Stimulated activated CD4-positive, alpha-beta T cell treated with anti-CD3 and anti-CD28 coated beads, TNF-alpha, amount 100 ng/mL, for 1 hour (primary cell): ENCODE data around the gene KDM5B.
"Not testable (repeated sequence)": the region's sequence is repeated elsewhere in the genome, so short reads cannot be mapped to it uniquely, and the experiment has no call there.

ENCODE experiments used
- DNase-seq, 3 donors: peaks; one replicate each; pipeline ENCODE4 v3.0.0-alpha.2; 2020; ENCODE audit warnings: low read depth in 3 of 3, low spot score in 1 of 3

The KDM5B gene

DNA sequence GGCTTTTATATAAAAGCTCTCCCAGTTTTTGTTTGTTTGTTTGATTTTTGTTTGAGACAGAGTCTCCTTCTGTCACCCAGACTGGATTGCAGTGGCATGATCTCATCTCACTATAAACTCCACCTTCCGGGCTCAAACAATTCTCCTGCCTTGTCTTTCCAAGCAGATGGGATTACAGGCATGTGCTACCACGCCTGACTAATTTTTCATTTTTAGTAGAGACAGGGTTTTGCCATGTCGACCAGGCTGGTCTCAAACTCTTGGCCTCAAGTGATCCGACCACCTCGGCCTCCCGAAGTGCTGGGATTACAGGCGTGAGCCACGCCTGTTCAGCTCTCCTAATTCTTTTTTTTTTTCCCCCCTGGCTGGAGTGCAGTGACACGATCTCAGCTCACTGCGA, 6.9 kb upstream of the KDM5B start:
- DNase-seq = no peak

DNA sequence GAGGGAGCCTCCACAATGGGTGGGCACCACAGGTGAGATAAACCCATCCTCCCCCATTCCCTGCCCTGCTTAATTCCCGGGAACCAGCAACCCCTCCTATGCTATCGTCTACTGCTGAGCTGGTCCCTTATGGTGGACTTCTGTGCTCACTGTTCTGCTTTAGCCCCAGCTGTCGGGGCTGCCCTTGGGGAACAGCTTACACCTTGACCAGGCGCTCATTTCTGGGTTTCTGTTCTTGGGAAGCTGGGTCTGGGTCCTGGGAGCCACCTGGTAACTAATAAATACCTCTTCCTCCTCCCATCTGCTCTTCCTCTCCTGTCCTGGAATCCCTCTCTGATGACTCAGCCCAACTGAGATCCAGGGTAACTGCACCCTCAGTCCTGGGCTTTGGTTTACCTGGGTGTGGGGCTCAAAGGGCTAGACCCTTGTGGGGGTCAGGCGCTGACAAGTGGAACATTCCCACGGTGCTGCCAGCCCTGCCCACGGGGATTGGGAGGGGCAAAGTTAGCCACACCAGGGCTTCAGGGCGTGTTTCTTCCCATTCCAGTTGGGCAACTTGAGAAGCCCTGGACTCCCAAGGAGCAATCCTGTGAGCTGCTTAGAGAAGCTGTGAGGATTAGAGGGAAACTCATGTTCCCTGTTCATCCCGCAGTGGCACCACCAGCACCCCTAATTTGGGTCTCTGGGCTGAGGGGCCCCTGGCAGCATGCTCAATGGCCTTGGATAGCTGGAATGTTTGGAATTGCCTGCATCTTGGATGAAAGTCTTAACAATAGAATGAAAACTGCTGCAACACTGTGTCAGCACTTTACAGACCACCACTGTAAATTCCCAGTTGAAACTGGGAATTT, 4.2 kb upstream of the KDM5B start:
- no peak for DNase-seq

DNA sequence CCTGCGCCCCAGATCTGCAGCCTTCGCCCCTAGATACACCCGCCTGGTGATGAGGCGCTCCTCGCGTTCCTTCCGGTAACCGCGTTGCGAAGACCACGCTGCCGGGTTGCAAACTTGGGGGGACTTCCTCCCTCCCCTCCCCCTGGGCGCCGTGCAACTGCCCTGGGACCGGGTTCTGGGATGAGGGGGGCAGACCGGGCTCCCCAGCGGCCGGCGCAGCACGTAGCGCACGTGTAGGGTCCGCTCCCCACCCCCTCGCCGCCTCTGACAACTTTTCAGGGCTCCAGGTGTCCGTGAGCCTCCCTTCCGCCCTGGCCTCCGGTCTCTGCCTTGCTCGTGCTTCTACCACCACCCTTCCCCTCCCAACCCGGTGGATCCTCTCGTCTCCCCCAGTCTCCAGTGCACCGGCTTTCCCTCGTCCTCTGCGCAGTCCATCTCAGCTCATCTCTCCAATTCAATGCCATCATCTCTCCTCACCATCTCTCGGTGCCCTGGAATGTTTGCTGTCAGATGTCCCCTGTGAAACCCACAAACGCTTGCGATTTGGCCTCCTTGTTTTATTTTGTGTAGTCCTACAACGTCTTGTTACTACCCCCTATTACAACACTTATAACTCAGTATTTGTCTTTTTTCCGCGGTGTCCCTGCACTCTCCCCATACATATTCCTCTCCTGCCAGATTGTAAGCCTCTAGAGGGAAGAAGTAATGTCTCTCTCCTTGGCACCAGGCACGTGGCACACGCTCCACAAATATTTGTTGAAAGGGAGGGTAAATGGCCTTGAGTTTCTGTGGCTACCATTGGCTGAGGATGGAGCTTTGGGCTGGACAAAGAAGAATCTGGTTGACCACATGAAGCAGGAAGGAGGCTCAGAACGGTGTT, 3.3 kb upstream of the KDM5B start:
- no peak for DNase-seq

DNA sequence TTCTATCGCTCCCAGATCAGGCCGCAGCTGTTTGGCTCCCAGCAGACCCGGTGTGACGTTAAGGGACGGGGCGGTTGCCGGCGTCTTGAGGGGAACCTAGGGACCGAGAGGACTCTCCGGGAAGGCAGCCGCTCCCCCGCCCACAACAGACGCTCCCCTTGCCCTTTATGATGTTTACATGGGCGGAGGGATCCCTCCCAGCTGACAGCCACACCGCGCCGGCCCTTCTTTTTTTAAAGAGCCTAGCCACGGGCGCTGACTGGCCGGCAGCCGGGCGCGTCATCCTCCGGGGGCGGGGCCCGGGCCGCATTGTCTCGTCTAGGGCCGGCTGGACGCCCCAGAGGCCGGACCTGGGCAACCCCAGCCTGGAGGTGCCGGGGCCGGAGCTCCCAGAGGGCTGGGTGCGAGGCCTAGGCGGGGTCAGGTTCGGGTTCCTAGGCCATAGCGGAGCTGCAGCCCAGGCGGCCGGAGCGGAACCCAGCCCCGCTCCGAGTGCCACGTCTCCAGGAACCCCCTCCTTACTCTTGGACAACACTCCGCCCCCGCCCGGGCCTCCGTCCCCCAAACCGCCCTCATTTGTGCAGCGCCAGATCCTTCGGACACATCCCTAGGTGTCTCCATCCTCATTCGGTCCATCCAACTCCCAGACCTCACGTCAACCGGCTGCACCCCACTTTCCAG, 2.5 kb upstream of the KDM5B start, which contains the start of gene PCAT6:
Gene PCAT6, plus strand, starts transcription at position 340 of the 681 bp plus-strand sequence.
- peak; percentile 55 to 72 (median 68) for DNase-seq

DNA sequence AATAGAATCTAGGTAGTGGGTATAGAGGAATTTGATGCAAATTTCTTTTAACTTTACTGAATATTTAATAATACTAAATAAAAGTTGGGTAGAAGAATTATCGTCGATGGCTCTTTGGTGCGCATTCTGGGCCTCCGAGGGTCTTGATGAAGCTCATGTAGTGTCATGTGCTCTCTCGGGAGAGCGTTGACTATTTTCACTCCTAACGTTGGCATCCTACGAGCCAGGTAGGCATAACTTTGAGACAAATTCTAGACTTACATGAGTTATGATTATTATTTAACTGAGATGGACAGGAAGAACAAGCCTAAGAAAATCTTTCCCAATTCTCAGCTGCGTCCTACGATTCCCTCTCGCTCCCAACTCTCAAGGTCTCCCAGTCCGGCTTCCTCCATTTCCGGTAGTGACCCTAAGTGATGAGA, 2.0 kb upstream of the KDM5B start:
- no peak for DNase-seq

DNA sequence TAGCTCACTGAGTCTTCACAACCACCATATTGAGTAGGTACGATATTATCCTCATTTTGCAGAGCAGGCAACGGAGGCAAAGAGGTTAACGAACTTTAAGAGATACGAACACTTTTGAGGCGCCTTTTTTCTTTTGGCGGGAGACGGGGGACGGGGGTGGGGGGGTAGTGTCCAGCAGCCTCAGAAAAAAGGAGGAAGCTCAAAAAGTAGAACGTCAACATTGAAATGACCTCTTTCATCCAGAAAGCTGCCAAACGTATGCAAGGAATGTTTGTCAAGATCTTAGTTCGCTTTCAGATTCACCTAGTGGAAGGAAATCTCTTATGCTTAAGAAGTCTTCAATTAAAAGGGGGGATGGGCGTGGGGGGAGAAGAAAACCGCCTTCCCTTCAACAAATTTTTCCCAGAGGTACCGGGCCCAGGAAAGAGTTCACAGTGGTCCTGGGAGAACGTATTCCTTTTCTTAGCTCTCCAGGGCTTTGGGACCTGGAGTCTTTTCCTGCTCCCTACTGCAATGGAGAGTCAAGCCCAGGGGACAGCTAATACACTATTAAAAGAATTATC, 1.5 kb upstream of the KDM5B start:
- DNase-seq = no peak

DNA sequence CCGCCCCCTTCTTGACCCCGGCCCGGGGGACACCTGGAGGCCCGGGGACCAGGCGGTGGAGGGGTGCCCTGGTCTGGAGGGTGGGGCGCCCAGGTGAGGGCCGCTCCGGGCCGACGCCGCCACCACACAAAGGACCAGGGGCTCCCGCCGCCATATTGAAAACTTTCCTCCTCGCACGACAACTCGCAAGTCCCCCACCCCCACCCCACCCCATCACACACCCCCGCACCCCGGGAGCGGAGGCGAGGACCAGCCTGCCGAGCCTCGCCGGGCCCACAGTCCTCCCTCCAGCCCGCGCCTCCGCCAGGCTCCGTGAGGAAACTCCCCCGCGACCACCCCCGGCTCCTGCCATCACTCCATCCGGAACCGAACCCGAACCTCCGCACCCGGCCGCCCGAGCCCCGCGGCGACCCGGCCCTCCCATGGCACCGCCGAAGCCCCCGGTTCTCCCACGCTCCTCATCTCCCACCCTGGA, 733 bp downstream of the KDM5B start:
- peak in 1 of 3 donors; percentile 33 for DNase-seq

DNA sequence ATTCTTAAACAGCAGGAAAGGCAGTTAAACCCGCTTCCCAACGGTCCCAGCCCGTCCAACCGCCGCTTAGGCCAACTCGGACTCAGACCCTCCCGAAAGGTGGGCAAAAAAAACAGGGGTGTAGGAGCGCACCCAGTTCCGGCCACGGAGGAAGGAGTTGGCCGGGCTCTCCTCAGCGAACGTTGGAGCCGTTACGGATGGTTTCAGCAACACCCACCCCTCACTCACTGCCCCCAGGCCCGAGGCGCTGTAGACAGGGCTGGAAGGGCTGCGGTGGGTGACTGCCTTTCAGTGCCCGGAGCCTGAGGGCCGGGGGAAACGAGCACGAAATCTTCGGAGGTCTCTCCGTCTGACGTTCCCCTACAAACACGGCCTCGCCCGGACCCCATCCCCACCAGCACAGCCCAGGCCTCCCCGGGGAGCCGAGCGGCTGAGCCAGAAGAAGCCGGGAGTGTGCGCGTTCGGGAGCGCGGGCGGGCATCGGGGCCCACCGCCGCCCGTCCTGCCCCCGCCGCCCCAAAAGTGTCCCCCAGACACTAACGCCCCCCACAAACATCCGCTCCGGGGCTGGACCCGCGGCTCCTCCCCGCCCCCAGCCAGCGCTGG, 1.3 kb downstream of the KDM5B start:
- peak in 1 of 3 donors; percentile 12 for DNase-seq

DNA sequence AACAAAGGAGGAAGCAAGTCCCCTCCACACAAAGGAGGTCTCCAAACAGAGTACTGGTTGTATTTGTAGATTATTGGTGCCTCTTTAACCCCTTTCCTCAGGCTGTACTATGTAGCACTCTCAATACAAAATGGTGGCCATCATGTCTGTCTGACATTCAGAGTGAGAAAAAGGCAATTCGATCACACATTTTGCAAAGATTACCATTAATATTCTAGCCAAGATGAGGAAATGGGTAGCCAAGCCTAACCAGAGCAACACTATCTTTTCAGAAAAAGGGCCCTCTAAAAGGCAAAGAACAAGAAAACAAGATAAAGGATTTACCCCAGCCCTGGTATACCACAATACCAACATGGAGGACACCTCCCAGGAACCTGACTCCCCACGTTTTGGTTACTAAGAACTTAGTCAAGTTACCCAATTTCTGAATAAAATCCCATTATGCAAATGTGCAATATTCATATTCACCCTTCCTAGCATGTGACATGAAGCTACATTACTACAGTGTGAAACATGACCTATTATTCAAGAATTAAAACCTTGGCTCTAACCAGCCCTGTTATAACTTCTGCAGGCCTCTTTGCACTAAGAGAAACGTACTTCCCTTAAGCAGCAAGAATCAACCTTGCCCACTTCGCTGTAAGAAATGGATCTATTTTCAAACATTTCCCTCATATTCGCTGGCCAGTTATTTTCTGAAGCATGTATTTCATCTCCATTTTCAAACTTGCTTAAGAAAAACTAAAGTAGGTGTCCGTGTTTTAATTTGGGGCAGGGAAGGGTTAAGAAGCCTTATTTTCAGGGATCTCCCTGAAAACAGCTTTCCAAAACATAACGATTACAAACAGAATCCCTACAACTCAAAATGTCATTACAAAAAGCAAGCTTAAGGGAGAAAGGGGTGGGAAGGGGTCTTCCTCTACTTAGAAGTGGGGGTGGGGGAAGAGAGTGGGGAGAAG, 2.1 kb downstream of the KDM5B start:
- DNase-seq = no peak

DNA sequence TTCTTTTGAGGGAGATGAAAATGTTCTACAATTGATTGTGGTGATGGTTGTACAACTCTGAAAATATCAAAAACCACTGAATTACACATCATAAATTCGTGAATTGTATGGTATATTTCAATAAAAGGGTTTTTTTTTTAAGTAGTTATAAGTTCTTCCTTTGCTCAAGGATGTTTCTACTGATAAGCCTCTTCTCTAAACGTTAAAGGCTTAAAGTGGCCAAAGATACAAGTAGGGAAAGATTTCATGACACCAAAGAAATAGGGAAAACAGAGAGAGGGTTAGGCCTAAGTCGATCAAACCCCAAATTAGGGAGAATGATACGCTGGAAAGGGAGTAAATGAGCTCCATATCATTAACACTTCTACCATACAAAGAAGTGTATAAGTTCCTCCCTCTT, 4.1 kb downstream of the KDM5B start:
- no peak for DNase-seq

DNA sequence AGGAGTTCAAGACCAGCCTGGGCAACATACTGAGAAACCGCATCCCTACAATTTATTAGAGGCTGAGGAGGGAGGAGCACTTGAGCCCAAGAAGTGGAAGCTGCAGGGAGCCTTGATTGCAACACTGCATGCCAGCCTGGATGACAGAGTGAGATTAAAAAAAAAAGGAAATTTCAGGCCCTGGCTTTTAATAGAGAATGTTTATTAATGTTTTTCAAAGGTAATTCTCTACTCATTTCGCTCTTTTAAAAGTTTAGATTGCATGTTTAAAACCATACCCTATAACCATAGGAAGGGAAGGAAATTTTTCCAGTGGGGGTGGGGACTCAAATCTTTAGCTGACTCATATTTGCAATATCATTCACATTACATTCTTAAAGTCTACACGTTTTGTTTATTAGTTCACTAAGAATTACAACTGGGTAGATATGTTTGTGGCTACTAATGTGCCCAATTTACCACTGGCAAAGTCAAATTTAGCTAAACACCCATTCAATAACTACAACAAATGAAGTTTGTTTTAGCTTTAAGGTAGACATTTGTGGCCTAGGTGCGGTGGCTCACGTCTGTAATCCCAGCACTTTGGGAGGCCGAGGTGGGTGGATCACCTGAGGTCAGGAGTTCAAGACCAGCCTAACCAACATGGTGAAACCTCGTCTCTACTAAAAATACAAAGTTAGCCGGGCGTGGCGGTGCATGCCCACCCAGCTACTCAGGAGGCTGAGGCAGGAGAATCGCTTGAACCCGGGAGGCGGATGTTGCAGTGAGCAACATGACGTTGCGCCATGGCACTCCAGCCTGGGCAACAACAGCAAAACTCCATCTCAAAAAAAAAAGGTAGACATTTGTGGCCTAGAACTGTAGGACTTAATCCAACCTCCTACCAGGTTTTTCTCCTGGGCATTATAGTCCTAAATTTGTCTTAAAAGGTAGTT, 5.0 kb downstream of the KDM5B start:
- DNase-seq = no peak

DNA sequence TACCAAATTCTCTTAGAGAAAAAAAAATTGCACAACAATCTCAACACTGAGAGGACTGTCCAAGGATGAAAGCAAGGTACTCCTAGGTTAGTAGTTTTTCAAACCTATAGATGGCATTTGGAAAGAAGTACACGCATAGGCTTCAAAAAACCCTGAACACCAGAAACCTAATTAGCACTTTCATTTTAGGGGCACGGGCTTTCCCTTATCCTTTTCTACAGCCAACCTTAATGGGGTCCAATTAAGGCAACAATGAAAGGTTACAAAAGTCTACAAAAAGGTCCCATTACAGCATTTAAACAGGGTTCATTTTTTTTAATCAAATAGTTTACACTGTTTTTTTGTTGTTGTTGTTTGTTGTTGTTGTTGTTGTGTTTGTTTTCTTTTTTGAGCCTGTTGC, 6.2 kb downstream of the KDM5B start:
- no peak for DNase-seq

DNA sequence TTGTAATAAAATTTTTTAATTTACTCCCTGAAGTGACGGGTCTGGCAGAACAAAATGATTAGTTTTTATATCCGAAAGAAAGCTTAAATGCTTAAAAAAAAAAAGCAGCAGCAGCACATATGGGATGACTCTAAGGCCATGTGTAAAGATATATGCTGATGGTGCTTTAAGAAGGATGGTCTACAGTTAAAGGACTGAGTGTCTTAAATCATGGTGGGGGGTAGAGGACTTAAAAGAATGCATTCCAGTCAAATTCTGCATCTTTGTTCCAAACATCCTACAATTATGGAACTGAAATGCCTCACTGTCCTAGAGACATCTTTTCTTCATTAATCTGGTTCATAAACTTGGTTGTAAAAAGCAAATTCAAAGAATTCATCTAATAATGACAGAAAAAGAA, 7.0 kb downstream of the KDM5B start:
- no peak for DNase-seq

DNA sequence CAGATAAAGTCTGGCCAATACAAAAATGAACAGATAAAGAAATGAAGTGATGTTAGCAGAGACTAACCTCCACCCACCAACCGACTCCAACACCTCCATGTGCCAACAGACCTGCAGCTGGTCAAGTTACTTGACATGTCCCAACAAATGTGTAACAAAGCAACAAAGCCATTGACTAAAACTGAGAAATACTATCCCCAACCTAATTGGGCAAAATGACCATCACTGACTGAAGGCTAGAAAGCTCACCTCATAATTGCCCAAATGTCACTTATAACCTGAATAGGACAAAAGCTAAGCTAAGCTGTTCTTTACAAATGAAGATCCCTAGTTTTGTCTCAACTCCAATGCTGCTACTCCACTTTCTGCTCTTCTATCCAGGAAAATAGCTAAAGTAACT, 7.5 kb downstream of the KDM5B start:
- DNase-seq = no peak

DNA sequence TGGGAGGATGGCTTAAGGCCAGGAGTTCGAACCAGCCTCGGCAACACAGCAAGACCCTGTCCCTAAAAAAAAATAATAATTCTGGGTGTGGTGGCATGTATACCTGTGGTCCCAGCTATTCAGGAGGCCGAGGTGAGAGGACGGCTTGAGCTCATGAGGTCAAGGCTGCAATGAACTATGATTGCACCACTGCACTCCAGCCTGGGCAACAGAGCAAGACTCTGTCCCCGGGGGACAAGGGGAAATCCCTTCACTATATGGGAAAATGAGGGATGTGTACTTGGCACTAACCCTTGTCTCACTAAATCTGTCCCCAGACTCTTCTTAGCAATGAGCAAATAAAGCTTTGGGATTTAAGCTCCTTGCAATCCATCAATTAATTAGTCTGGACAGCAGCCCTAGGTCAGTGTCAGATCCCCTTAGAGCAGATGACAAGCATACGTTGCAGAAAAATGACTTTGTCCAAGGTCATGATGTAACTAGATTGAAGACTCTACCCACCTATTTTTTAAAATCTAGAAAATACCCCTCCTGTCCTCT, 9.4 kb downstream of the KDM5B start:
- DNase-seq = no peak

DNA sequence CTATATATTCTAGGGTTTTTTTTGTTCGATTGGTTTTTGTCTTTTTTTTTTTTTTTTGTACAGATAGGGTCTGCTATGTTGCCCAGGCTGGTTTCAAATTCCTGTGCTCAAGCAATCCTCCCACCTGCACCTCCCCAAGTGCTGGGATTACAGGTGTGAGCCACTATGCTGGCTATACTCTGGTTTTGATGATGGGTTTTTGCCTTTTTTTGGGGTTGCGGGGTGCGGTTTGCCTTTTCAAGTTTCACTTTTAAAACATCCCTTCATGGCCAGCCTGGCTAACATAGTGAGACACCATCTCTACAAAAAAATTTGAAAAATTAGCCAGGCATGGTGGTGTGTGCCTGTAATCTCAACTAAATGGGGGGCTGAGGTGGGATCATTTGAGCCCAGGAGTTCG, 10.0 kb downstream of the KDM5B start:
- no peak for DNase-seq

DNA sequence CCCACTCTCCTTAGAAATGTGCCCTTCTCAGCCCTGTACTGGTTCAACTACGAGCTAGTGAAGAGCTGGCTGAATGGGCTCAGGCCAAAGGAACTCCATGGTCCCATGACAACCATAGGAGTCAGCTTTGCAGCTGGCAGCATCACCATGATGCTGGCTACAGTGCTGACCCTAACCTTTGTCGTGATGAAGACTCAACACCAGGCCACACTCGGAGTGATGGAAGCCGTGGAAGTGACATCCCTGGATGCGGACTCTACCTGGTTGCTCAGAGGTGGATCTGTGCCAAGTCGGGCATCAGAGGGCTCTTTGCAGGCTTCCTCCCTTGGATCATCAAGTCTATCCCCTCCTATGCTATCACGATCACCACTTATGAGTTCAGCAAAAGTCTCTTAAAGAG, 11.6 kb downstream of the KDM5B start:
- DNase-seq = no peak

DNA sequence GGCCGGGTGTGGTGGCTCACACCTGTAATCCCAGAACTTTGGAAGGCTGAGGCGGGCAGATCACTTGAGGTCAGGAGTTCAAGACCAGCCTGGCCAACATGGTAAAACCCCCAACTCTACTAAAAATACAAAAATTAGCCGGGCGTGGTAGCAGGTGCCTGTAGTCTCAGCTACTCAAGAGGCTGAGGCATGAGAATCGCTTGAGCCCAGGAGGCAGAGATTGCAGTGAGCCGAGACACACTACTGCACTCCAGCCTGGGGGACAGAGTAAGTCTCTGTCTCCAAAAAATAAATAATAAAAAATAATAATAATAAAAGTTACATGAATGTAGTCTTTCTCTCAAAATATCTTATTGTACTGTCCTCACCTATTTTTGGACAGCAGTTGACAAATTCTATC, 13.3 kb downstream of the KDM5B start:
- DNase-seq = not testable (repeated sequence)
